Body of pancreas (tissue), 4 donors: ENCODE data around the gene LYPD1. TPM values are rescaled to one million over a fixed set of nuclear protein-coding genes. Genes with fewer than 3 reads are reported as not detected.

ENCODE experiments used
- ATAC-seq: fragments of 150-250 bp; one replicate; pipeline ENCODE4 v1.9.1; 2016
- DNase-seq, 4 donors: peaks; one replicate each; pipeline ENCODE4 v3.0.0-alpha.2; 2019
- H3K27ac ChIP-seq, 4 donors: fragments of 200-600 bp; sonication (generic); 1 replicate in 3 of 4; 2 replicates in 1 of 4; pipeline versions ENCODE4 v1.5.1 to v1.6.1; 2016 to 2019; ENCODE audit warnings: mild to moderate bottlenecking in 1 of 4, mixed read lengths in 1 of 4, moderate library complexity in 1 of 4
- H3K27me3 ChIP-seq, 2 donors: fragments of 200-600 bp; sonication (generic); one replicate each; pipeline ENCODE4 v1.6.0; 2016; ENCODE audit warnings: mild to moderate bottlenecking in 1 of 2
- H3K36me3 ChIP-seq, 2 donors: fragments of 200-600 bp; sonication (generic); replicated peaks in 1 of 2; 2 replicates each; pipeline ENCODE4 v1.5.1; 2016; ENCODE audit warnings: low read depth in 2 of 2; ENCODE audit not compliant: insufficient read depth in 1 of 2
- H3K4me1 ChIP-seq: fragments of 200-600 bp; sonication (generic); one replicate; pipeline ENCODE4 v1.6.0; 2016
- H3K4me3 ChIP-seq, 2 donors: fragments of 200-600 bp; sonication (generic); 1 replicate in 1 of 2; 2 replicates in 1 of 2; pipeline ENCODE4 v1.5.1; 2016 to 2019
- H3K9me3 ChIP-seq, 3 donors: fragments of 200-600 bp; sonication (generic); 1 replicate in 2 of 3; 2 replicates in 1 of 3; pipeline ENCODE4 v1.5.1; 2016
- POLR2A ChIP-seq, 3 donors: fragments of 450-650 bp; IDR thresholded peaks; one replicate each; pipeline ENCODE4 v1.6.1; 2016; ENCODE audit warnings: antibody characterized with exemption in 3 of 3, mild to moderate bottlenecking in 2 of 3
- WGBS, 2 donors: methylation state at CpG; one replicate each; pipeline ENCODE4 v1.1.5; 2017; 5-methylcytosine and 5-hydroxymethylcytosine counted together
- intact Hi-C: fragments of 100-400 bp; cut with DNase I; formaldehyde crosslinking; loops from one replicate; pipeline ENCODE4 v1.15.1; 2023
- total RNA-seq, 2 donors: library from RNA; depleted of rRNA; stranded (reverse); fragments of >200 nt; gene quantifications; one replicate each; pipeline ENCODE4 v1.1.0, GENCODE V29; 2016
- TF ChIP-seq, protein P1 (sequence below), 7 experiments: fragments of 450-650 bp in 4 of 7; fragments of 200-600 bp in 3 of 7; sonication (generic) in 3 of 7; IDR thresholded peaks; one replicate each; pipeline ENCODE4 v1.5.1; 2016 to 2019; ENCODE audit warnings: antibody characterized with exemption in 7 of 7

Gene LYPD1
- total RNA-seq, 2 donors from 2014 or later: 1.6 to 3.1 TPM

GRCh38 chr2:132645176-132645575 is 24.8 kb downstream of the LYPD1 start:
- H3K4me3 ChIP-seq: no peak overlapping the region
- 85 to 91% methylated on average over 35 of the region's 35 CpGs for WGBS, 2 donors
- no peaks in the 10 kb centered on the region for H3K4me1 ChIP-seq
- H3K36me3 ChIP-seq: no peaks in the 10 kb centered on the region
- peak in 2 of 4 donors; percentile 29 to 61 for DNase-seq
- H3K9me3 ChIP-seq: no peaks in the 10 kb centered on the region
- no peak overlapping the region for H3K27ac ChIP-seq
- ATAC-seq: peak; percentile 63
- TF ChIP-seq POLR2A (IDR thresholded peaks at IDR 0.05): no peak
- TF ChIP-seq, protein P1, sequence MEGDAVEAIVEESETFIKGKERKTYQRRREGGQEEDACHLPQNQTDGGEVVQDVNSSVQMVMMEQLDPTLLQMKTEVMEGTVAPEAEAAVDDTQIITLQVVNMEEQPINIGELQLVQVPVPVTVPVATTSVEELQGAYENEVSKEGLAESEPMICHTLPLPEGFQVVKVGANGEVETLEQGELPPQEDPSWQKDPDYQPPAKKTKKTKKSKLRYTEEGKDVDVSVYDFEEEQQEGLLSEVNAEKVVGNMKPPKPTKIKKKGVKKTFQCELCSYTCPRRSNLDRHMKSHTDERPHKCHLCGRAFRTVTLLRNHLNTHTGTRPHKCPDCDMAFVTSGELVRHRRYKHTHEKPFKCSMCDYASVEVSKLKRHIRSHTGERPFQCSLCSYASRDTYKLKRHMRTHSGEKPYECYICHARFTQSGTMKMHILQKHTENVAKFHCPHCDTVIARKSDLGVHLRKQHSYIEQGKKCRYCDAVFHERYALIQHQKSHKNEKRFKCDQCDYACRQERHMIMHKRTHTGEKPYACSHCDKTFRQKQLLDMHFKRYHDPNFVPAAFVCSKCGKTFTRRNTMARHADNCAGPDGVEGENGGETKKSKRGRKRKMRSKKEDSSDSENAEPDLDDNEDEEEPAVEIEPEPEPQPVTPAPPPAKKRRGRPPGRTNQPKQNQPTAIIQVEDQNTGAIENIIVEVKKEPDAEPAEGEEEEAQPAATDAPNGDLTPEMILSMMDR (IDR thresholded peaks at IDR 0.05): peak in 1 of 7 experiments; percentile 12
- intact Hi-C loops: no loop called here
- no peaks in the 10 kb centered on the region for H3K27me3 ChIP-seq

DNA sequence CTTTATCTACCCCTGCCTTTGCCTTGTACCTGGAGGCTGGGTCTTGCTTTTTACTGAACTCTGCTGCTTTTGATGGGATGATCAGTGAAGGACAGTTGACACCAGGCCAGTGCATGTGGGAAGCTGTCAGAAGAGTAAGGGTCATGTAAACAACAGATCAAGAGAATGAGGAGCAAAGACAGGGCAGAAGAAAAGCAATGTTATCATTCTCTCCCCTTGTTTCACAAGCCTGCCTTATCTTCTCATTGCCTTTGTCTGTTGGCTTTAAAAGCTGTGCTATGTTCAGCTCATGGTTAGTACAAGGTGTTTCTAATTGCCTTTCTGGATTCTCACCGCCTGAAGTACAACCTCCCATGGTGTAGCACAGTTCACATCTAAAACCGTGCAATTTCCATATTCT is 27.6 kb downstream of the LYPD1 start:
- H3K9me3 ChIP-seq: no peaks in the 10 kb centered on the region
- H3K36me3 ChIP-seq: no peaks in the 10 kb centered on the region
- TF ChIP-seq, protein P1 (IDR thresholded peaks at IDR 0.05): no peak
- TF ChIP-seq POLR2A (IDR thresholded peaks at IDR 0.05): no peak
- no peaks in the 10 kb centered on the region for H3K27me3 ChIP-seq
- ATAC-seq (no peak), DNase-seq (no peak)
- intact Hi-C loops: no loop called here
- 54 to 74% methylated on average over 2 of the region's 2 CpGs for WGBS, 2 donors
- H3K4me1 ChIP-seq: no peaks in the 10 kb centered on the region
- H3K27ac ChIP-seq: no peak overlapping the region
- H3K4me3 ChIP-seq: no peak overlapping the region

- Histone ChIP-seq H3K4me3 (no peak overlapping the region), H3K27ac (no peak overlapping the region), H3K4me1 (no peaks in the 10 kb centered on the region), H3K27me3 (no peaks in the 10 kb centered on the region), H3K9me3 (no peaks in the 10 kb centered on the region), H3K36me3 (no peaks in the 10 kb centered on the region)
- no peak for ATAC-seq
- DNase-seq: no peak
- TF ChIP-seq, protein P1 (IDR thresholded peaks at IDR 0.05): no peak
- TF ChIP-seq POLR2A (IDR thresholded peaks at IDR 0.05): no peak
- intact Hi-C loops: no loop called here
Measured at GRCh38 chr2:132641819-132642218, 28.2 kb downstream of the LYPD1 start.

DNA sequence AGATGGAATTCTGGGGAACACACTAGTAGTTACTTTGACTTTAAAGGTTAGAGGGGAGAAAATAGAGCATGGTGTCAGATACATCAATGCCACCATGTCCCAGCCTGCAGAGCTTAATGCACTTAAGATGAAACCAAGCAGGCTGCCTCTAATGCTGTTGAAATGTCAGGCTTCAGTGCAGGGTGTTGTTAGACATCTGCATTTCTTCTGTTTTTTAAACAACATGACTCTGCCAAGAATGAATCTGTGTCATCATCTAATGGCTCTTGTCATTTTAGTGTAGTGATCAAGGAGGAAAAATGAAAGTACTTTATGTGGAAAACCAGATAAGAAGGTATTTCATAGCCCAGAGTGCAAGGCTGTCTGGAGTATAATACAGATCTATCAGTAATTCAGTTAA is 29.9 kb downstream of the LYPD1 start:
- DNase-seq (no peak), ATAC-seq (no peak)
- Histone ChIP-seq H3K4me3 (no peak overlapping the region), H3K27me3 (no peaks in the 10 kb centered on the region), H3K36me3 (no peaks in the 10 kb centered on the region), H3K27ac (no peak overlapping the region), H3K9me3 (no peaks in the 10 kb centered on the region), H3K4me1 (peaks cover 6% of the 10 kb centered on the region)
- TF ChIP-seq, protein P1 (IDR thresholded peaks at IDR 0.05): no peak
- no peak for TF ChIP-seq POLR2A (IDR thresholded peaks at IDR 0.05)
- intact Hi-C loops: no loop called here

- Histone ChIP-seq H3K9me3 (no peaks in the 10 kb centered on the region), H3K4me3 (no peak overlapping the region), H3K36me3 (no peaks in the 10 kb centered on the region), H3K4me1 (peaks cover 6% of the 10 kb centered on the region), H3K27me3 (no peaks in the 10 kb centered on the region), H3K27ac (no peak overlapping the region)
- ATAC-seq (no peak), DNase-seq (no peak)
- 77 to 82% methylated on average over 5 of the region's 5 CpGs for WGBS, 2 donors
- no peak for TF ChIP-seq POLR2A (IDR thresholded peaks at IDR 0.05)
- TF ChIP-seq, protein P1 (IDR thresholded peaks at IDR 0.05): no peak
- intact Hi-C loops: no loop called here
Measured at GRCh38 chr2:132638313-132639040, 31.5 kb downstream of the LYPD1 start.
